Lower leg skin (tissue), 4 donors: Measurements from ENCODE around the gene CENPVL1. TPM values are rescaled to one million over a fixed set of nuclear protein-coding genes. Genes with fewer than 3 reads are reported as not detected.
"Not testable (repeated sequence)": the region's sequence is repeated elsewhere in the genome, so short reads cannot be mapped to it uniquely, and the experiment has no call there.

Experiments used
- DNase-seq, 2 donors: peaks; one replicate each; pipeline ENCODE4 v3.0.0-alpha.2; 2019; ENCODE audit warnings: low spot score in 2 of 2
- H3K4me3 ChIP-seq: fragments of 200-600 bp; sonication (generic); 2 replicates; pipeline ENCODE4 v1.5.1; 2017; ENCODE audit warnings: mild to moderate bottlenecking, low read depth; ENCODE audit not compliant: poor library complexity, severe bottlenecking
- CTCF ChIP-seq, 3 donors: fragments of 450-650 bp; IDR thresholded peaks; one replicate each; pipeline ENCODE4 v1.5.1; 2016; ENCODE audit warnings: antibody characterized with exemption in 3 of 3, mild to moderate bottlenecking in 3 of 3, moderate library complexity in 2 of 3
- POLR2A ChIP-seq, 2 donors: fragments of 450-650 bp; IDR thresholded peaks; one replicate each; pipeline ENCODE4 v1.6.1; 2016 to 2017; ENCODE audit warnings: antibody characterized with exemption in 2 of 2, mild to moderate bottlenecking in 1 of 2, moderate library complexity in 1 of 2
- WGBS, 2 donors: methylation state at CpG; one replicate each; pipeline ENCODE4 v1.1.5; 2018; 5-methylcytosine and 5-hydroxymethylcytosine counted together
- intact Hi-C: fragments of 100-400 bp; cut with DNase I; formaldehyde crosslinking; loops from one replicate; pipeline ENCODE4 v1.15.0; 2023; ENCODE audit warnings: low total_unique reads
- total RNA-seq, 4 donors: library from RNA; depleted of rRNA; stranded (reverse); fragments of >200 nt; gene quantifications; one replicate each; pipeline ENCODE4 v1.1.0, GENCODE V29; 2016

The CENPVL1 gene
- total RNA-seq = not detected

DNA sequence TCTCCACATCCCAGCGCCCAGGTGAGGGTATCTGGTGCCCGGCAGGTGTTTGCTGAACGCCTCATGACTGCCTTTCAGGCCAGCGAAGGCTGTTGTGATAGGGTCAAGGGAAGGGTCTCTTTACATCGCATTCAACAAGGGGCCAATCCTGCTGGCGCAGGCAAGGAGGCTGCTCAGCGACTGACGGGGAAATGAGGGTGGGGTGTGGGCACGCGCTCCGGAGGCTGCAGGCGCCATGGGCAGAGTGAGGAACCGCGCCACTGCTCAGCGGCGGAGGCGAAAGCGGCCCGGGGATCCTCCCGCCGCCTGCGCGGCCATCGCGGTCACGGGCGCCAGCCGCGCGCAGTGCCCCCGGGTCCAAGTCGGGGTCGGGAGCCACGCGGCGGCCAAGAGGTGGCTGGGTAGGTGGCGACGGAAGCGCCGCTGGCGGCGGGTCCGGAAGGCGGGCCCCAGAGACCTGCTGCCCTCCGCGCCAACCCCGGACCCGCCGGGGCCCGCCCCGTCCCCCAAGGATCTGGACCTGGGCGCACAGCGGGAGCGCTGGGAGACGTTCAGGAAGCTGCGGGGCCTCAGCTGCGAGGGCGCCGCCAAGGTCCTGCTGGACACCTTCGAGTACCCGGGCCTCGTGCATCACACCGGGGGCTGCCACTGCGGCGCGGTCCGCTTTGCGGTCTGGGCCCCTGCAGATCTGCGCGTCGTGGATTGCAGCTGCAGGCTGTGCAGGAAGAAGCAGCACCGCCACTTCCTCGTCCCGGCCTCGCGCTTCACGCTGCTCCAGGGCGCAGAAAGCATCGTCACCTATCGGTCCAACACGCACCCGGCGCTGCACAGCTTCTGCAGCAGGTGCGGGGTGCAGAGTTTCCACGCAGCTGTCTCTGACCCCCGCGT, at the start of gene CENPVL1:
Gene CENPVL1 (plus strand): TSS at position 236 of the 888 bp plus-strand sequence. CDS start 0 bp downstream, at position 236.
- DNase-seq, intact Hi-C loops, H3K4me3 ChIP-seq: not testable (repeated sequence)
- WGBS, 2 donors = no CpG with 5 or more reads among the region's 87 CpGs

- no peak overlapping the region for H3K4me3 ChIP-seq
- TF ChIP-seq POLR2A (IDR thresholded peaks at IDR 0.05) (no peak), CTCF (IDR thresholded peaks at IDR 0.05) (no peak)
- WGBS, 2 donors = 30 to 62% methylated on average over 5 of the region's 5 CpGs
- intact Hi-C loops = no loop called here
- DNase-seq = no peak
Observed at GRCh38 chrX:51665981-51666380, 44.3 kb upstream of the CENPVL1 start.

DNA sequence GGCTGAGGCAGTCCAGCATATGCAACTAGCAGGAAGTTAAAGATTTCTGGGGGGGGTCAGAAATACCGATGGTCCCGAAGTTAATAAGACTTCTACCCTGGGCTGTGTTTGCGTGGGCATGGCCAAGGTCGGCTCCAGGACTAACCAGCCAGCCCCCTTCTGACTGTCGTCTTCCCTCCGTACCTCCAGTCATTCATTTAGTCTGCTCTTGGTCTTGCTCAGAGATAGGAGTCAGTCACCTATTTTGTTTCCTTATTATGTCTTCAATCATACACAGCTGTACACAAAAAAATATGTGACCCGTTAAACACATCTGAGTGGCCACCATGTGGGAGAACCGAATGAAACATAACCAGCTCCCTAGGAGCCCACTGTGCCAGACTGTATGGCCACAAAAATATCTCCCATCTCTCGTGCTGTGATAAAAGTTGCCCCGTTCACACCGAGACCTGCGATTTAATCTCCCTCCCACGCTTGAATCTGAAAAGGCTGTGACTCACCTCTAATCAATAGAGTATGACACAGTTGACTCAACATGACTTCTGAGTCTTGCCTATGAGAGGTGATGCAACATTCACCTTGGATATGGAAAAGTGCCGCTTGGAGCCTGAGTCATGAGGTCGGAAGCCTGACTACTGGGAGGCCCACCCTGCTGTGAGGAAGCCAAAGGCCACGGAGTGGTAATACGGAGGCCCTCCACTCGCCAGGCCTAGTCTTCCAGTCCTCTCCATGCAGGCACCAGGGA, 30.5 kb upstream of the CENPVL1 start:
- WGBS, 2 donors = no CpG with 5 or more reads among the region's 18 CpGs
- DNase-seq, H3K4me3 ChIP-seq, intact Hi-C loops: not testable (repeated sequence)

DNA sequence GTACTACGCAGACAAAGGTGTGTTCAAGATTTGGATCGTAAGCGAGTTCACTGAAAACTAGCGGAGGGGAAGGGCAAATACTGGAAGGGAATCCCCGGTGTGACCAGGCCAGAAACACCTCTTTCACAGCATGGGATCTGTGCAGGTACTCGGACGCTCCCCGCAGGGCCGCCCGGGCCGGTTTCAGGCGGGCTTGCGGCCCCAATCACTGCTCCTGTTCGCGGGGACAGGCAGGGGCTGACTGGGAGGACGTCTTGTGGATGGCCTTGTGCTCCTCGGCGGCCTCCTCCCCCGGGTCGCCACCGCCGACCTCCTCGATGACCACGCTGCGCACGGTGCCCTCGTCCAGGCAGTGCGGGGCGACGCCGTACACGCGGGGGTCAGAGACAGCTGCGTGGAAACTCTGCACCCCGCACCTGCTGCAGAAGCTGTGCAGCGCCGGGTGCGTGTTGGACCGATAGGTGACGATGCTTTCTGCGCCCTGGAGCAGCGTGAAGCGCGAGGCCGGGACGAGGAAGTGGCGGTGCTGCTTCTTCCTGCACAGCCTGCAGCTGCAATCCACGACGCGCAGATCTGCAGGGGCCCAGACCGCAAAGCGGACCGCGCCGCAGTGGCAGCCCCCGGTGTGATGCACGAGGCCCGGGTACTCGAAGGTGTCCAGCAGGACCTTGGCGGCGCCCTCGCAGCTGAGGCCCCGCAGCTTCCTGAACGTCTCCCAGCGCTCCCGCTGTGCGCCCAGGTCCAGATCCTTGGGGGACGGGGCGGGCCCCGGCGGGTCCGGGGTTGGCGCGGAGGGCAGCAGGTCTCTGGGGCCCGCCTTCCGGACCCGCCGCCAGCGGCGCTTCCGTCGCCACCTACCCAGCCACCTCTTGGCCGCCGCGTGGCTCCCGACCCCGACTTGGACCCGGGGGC, 28.2 kb upstream of the CENPVL1 start:
- WGBS, 2 donors = no CpG with 5 or more reads among the region's 88 CpGs
- H3K4me3 ChIP-seq, DNase-seq, intact Hi-C loops: not testable (repeated sequence)

GRCh38 chrX:51682720-51683062, 27.6 kb upstream of the CENPVL1 start, which contains the start of gene CENPVL2:
Gene CENPVL2 (minus strand): TSS chrX:51682831. CDS start chrX:51682831, 0 bp downstream.
- intact Hi-C loops, H3K4me3 ChIP-seq, DNase-seq: not testable (repeated sequence)
- no CpG with 5 or more reads among the region's 30 CpGs for WGBS, 2 donors

- intact Hi-C loops = no loop called here
- TF ChIP-seq POLR2A (IDR thresholded peaks at IDR 0.05) = no peak
- no peak for TF ChIP-seq CTCF (IDR thresholded peaks at IDR 0.05)
- peak in 1 of 2 donors; percentile 31 for DNase-seq
- 75 to 85% methylated on average over 6 of the region's 6 CpGs for WGBS, 2 donors
- H3K4me3 ChIP-seq = no peak overlapping the region
Observed at GRCh38 chrX:51694254-51694653, 16.1 kb upstream of the CENPVL1 start.

GRCh38 chrX:51697397-51697796, 12.9 kb upstream of the CENPVL1 start:
- H3K4me3 ChIP-seq = no peak overlapping the region
- WGBS, 2 donors = 84 to 86% methylated on average over 8 of the region's 8 CpGs
- DNase-seq = peak in 1 of 2 donors; percentile 42
- TF ChIP-seq POLR2A (IDR thresholded peaks at IDR 0.05) (no peak), CTCF (IDR thresholded peaks at IDR 0.05) (no peak)
- intact Hi-C loops = no loop called here

- DNase-seq, intact Hi-C loops, H3K4me3 ChIP-seq: not testable (repeated sequence)
- WGBS, 2 donors = no CpG with 5 or more reads among the region's 18 CpGs
Observed at GRCh38 chrX:51712943-51713647, 2.8 kb downstream of the CENPVL1 start.
